GM18505 (cell line): ENCODE data around the gene MAPK13.

Experiments
- ATAC-seq: cut with Tn5 transposase; IDR thresholded peaks from one replicate; pipeline ENCODE4 v1.9.1; 2021; ENCODE audit not compliant: unreplicated experiment
- POLR2A ChIP-seq: IDR thresholded peaks from 4 replicates; pipeline ENCODE4 v1.6.1; 2011; ENCODE audit warnings: borderline replicate concordance; ENCODE audit not compliant: insufficient read depth, insufficient read length; ENCODE audit errors: extremely low read depth

The MAPK13 gene

DNA sequence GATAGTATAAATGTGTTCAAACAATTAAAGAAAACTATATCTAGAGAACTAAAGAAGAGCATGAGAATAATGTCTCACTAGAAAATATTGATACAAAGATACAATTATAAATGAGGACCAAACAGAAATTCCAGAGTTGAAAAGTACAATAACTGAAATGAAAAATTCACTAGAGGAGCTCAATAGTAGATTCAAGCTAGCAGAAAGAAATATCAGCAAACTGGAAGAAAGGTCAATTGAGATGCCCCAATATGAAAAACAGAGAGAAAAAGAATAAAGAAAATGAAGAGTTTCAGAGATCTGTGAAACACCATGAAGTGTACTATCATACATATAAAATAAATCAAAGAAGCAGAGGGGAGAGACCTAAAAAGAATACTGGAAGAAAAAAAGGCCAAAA, 48.2 kb downstream of the MAPK13 start:
- ATAC-seq, result no peak

DNA sequence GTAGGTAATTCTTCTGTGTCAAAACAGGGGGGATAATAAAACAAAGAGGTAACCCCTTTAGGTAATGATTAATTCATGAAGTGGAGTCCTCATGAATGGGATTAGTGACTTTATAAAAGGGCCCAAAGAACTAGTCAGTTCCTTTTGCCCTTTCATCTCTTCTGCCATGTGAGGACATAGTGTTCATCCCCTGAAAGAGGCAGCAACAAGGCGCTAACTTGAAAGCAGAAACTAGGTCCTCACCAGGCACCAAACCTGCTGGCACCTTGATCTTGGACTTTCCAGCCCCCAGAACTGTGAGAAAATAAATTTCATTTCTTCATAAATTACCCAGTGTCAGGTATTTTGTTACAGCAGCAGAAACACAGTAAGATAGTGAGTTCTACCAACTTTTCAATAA, 49.8 kb downstream of the MAPK13 start:
- no peak for ATAC-seq
- no peak for TF ChIP-seq POLR2A

More for the DNA sequence above, 48.2 kb downstream of the MAPK13 start:
- no peak for TF ChIP-seq POLR2A

DNA sequence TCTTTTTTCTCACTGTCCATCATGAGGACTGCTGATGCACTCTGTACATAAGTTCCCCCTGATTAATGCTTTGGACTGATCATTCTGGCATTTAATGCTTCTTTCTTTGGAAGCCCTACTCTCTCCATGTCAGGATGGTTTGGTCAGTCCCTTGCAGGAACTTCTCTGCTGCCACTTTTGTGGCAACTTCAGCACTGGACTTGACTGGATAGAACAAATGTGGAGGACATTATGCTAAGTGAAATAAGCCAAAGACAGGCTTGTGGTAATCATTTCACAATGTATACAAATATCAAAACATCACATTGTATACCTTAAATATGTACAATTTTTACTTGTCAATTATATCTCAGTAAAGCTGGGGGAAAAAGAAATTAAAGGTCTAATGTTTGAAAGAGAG, 54.0 kb downstream of the MAPK13 start:
- TF ChIP-seq POLR2A, result no peak
- no peak for ATAC-seq

DNA sequence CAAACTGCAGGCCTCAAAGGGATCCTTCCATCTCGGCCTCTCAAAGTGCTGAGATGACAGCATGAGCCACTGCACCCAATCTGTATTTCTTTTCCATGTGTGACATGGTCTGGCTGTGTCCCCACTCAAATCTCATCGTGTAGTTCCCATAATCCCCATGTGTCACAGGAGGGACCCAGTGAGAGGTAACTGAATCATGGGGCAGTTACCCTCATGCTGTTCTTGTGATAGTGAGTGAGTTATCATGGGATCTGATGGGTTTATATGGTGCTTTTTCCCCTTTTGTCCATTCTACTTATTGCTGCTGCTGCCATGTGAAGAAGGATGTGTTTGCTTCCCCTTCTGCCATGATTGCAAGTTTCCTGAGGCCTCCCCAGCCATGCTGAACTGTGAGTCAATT, 55.9 kb downstream of the MAPK13 start:
- TF ChIP-seq POLR2A, result no peak

DNA sequence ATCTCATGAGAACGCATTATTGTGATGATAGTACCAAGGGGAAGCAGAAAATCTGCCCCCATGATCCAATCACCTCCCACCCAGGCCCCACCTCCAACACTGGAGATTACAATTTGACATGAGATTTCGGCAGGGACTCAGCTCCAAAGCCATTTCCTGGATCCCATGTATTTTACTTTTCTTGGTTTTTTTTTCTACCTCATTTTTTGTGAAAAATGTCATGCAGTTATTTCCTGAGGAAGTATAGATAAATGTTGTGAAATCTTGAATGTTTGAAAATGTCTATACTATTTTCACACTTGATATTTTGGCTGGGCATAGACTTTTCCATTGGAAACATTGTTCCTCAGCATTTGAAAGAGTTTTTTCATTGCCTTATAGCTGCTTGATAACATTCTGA, 57.1 kb downstream of the MAPK13 start:
- ATAC-seq, result no peak
- no peak for TF ChIP-seq POLR2A

More for the DNA sequence above, 55.9 kb downstream of the MAPK13 start:
- ATAC-seq, result no peak
